GM12891 (cell line): ENCODE data around the gene PLS3.

Source experiments
- POLR2A ChIP-seq: IDR thresholded peaks from 2 replicates; pipeline ENCODE4 v1.6.1; 2011; ENCODE audit warnings: low read depth, low read length, control low read depth
- POLR2AphosphoS5 ChIP-seq: IDR thresholded peaks from 2 replicates; pipeline ENCODE4 v1.6.1; 2011; ENCODE audit warnings: low read depth, low read length, control low read depth
- TAF1 ChIP-seq: IDR thresholded peaks from 2 replicates; pipeline ENCODE4 v1.6.1; 2011; ENCODE audit warnings: low read depth, low read length, control low read depth

DNA sequence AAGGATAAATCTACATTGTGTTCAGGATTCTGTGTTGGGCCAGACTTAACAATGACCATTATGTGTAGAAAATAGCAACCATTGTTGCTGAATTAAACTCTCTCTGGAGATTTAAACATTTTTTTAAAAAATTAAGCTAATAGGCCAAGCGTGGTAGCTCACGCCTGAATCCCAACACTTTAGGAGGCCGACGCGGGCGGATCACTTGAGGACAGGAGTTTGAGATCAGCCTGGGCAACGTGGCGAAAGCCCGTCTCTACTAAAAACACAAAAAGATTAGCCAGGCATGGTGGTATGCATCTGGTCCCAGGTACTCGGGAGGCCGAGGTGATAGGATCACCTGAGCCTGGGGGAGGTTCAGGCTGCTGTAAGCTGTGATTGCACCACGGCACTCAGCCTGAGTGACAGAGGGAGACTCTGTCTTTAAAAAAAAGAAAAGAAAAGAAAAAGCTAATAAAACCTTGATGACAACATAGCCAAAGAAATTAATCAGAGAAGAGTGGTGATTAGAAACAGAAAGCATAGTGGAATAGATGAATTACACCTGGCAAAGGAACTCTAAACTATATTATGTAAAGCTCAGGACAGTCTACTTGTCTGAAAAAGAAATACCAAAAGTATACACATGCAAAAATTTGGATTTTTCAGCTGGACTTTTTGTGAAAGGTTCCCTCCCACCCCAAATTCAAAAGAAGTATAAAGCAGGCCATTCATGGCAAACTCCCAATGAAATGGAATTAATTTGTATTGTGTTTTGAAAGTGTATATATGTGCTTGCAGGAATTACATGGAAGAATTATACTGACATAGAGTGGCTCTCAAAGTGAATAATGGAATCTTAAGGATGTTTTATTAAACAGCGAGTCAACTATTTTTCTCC is 21.9 kb downstream of the PLS3 start:
- TF ChIP-seq POLR2A (no peak), TAF1 (no peak), POLR2AphosphoS5 (no peak)
